Anterior cingulate cortex (tissue), 58 donors: ENCODE results near the gene ST7.

Experiments used
- DNase-seq, 58 donors: peaks; one replicate each; lab custom pipeline; 2025; lab: John Stamatoyannopoulos, UW

The ST7 gene

GRCh38 chr7:117048114-117048866 is 95.0 kb downstream of the ST7 start:
- no peak for DNase-seq

GRCh38 chr7:117048882-117049281 is 95.6 kb downstream of the ST7 start:
- no peak for DNase-seq

GRCh38 chr7:117051808-117052207 is 98.5 kb downstream of the ST7 start:
- peak in 10 of 58 donors; percentile 11 to 62 (median 17) for DNase-seq

- no peak for DNase-seq
Observed at GRCh38 chr7:117053432-117053831, 100.1 kb downstream of the ST7 start.

- no peak for DNase-seq
Observed at GRCh38 chr7:117061751-117062150, 108.5 kb downstream of the ST7 start.

GRCh38 chr7:117062300-117062699 is 109.0 kb downstream of the ST7 start:
- no peak for DNase-seq

GRCh38 chr7:117064688-117065087 is 111.4 kb downstream of the ST7 start:
- DNase-seq: no peak

- no peak for DNase-seq
Observed at GRCh38 chr7:117065571-117066150, 112.4 kb downstream of the ST7 start.

GRCh38 chr7:117066668-117067067 is 113.4 kb downstream of the ST7 start:
- DNase-seq: no peak

- no peak for DNase-seq
Observed at GRCh38 chr7:117067340-117067739, 114.0 kb downstream of the ST7 start.

- peak in 23 of 58 donors; percentile 7 to 56 (median 17) for DNase-seq
Observed at GRCh38 chr7:117068511-117069145, 115.3 kb downstream of the ST7 start.

- no peak for DNase-seq
Observed at GRCh38 chr7:117069379-117069778, 116.1 kb downstream of the ST7 start.

- no peak for DNase-seq
Observed at GRCh38 chr7:117071551-117071950, 118.2 kb downstream of the ST7 start.

- peak in 49 of 58 donors; percentile 12 to 84 (median 54) for DNase-seq
Observed at GRCh38 chr7:117072620-117073118, 119.4 kb downstream of the ST7 start.

- DNase-seq: no peak
Observed at GRCh38 chr7:117074378-117074777, 121.1 kb downstream of the ST7 start.

GRCh38 chr7:117075934-117076333 is 122.6 kb downstream of the ST7 start:
- no peak for DNase-seq

- no peak for DNase-seq
Observed at GRCh38 chr7:117076426-117076943, 123.2 kb downstream of the ST7 start.

- DNase-seq: no peak
Observed at GRCh38 chr7:117077658-117078057, 124.4 kb downstream of the ST7 start.

GRCh38 chr7:117082647-117083046 is 129.3 kb downstream of the ST7 start:
- no peak for DNase-seq

GRCh38 chr7:117083648-117084047 is 130.3 kb downstream of the ST7 start:
- DNase-seq: no peak

- no peak for DNase-seq
Observed at GRCh38 chr7:117084286-117084685, 131.0 kb downstream of the ST7 start.
